GM23338 (cell line): Measurements from ENCODE around the gene SMIM21. TPM values are rescaled to one million over a fixed set of nuclear protein-coding genes. Genes with fewer than 3 reads are reported as not detected.
A peak's percentile ranks its signal among the peaks of the same experiment; 100 is the strongest.

Experiments used
- ATAC-seq: fragments of 200-7000 bp; cut with Tn5 transposase; 3 replicates; pipeline ENCODE4 v1.9.1; 2020
- DNase-seq: peaks from one replicate; pipeline ENCODE4 v3.0.0-alpha.2; 2015; ENCODE audit warnings: low spot score
- H2AFZ ChIP-seq: fragments of 200-600 bp; sonication (generic); 2 replicates; pipeline ENCODE4 v1.8.0; 2016; ENCODE audit warnings: antibody characterized with exemption, mild to moderate bottlenecking, moderate library complexity
- H3F3A ChIP-seq: fragments of 200-600 bp; sonication (generic); replicated peaks from 2 replicates; pipeline ENCODE4 v1.8.0; 2017; ENCODE audit warnings: antibody characterized with exemption, mixed run types, low read depth
- H3K27ac ChIP-seq: fragments of 200-600 bp; sonication (generic); 2 replicates; pipeline ENCODE4 v1.6.1; 2016; ENCODE audit warnings: low read depth
- H3K27me3 ChIP-seq: fragments of 200-600 bp; sonication (generic); 2 replicates; pipeline ENCODE4 v1.8.0; 2016; ENCODE audit warnings: mild to moderate bottlenecking, mixed run types, moderate library complexity; ENCODE audit not compliant: insufficient read depth
- H3K36me3 ChIP-seq: fragments of 200-600 bp; sonication (generic); 2 replicates; pipeline ENCODE4 v1.8.0; 2016; ENCODE audit warnings: mild to moderate bottlenecking; ENCODE audit not compliant: insufficient read depth
- H3K4me1 ChIP-seq: fragments of 200-600 bp; sonication (generic); 2 replicates; pipeline ENCODE4 v1.8.0; 2016; ENCODE audit warnings: mild to moderate bottlenecking, moderate library complexity; ENCODE audit not compliant: insufficient read depth
- H3K4me2 ChIP-seq: fragments of 200-600 bp; sonication (generic); 2 replicates; pipeline ENCODE4 v1.7.1; 2017; ENCODE audit warnings: mixed run types
- H3K4me3 ChIP-seq: fragments of 200-600 bp; sonication (generic); 2 replicates; pipeline ENCODE4 v1.6.1; 2016; ENCODE audit warnings: mixed run types
- H3K79me2 ChIP-seq: fragments of 200-600 bp; sonication (generic); replicated peaks from 2 replicates; pipeline ENCODE4 v1.8.0; 2017; ENCODE audit warnings: mild to moderate bottlenecking; ENCODE audit not compliant: insufficient read depth
- H3K9me2 ChIP-seq: fragments of 200-600 bp; sonication (generic); 2 replicates; pipeline ENCODE4 v1.8.0; 2017; ENCODE audit not compliant: insufficient read depth
- H4K20me1 ChIP-seq: fragments of 200-600 bp; sonication (generic); replicated peaks from 2 replicates; pipeline ENCODE4 v1.8.0; 2017; ENCODE audit warnings: mild to moderate bottlenecking; ENCODE audit not compliant: insufficient read depth
- H3K27ac Mint-ChIP-seq: 2 replicates; pipeline ENCODE4 v1.8.0; 2020; ENCODE audit warnings: inconsistent platforms, mild to moderate bottlenecking, moderate library complexity, mixed read lengths
- H3K27me3 Mint-ChIP-seq: 3 replicates; pipeline ENCODE4 v1.8.0; 2022; ENCODE audit warnings: low read depth, mild to moderate bottlenecking, moderate library complexity, mixed read lengths, inconsistent platforms; ENCODE audit not compliant: insufficient read depth, poor library complexity
- H3K36me3 Mint-ChIP-seq: 3 replicates; pipeline ENCODE4 v1.8.0; 2021; ENCODE audit warnings: low read depth, mild to moderate bottlenecking, inconsistent platforms, moderate library complexity, mixed read lengths
- H3K4me1 Mint-ChIP-seq: 3 replicates; pipeline ENCODE4 v1.8.0; 2020; ENCODE audit warnings: mild to moderate bottlenecking, inconsistent platforms, mixed read lengths
- H3K4me3 Mint-ChIP-seq: 3 replicates; pipeline ENCODE4 v1.8.0; 2021; ENCODE audit warnings: moderate library complexity, mild to moderate bottlenecking, inconsistent platforms, mixed read lengths
- H3K9me3 Mint-ChIP-seq: 3 replicates; pipeline ENCODE4 v1.8.0; 2020; ENCODE audit warnings: moderate library complexity, mild to moderate bottlenecking, inconsistent platforms, mixed read lengths
- CREB1 ChIP-seq: fragments of 250-450 bp; sonication (Bioruptor Pico); IDR thresholded peaks from 2 replicates; pipeline ENCODE4 v1.5.0; 2020; ENCODE audit warnings: low read depth, mild to moderate bottlenecking, moderate library complexity
- ETS1 ChIP-seq: IDR thresholded peaks from 2 replicates; pipeline ENCODE4 v1.6.1; 2016; ENCODE audit warnings: antibody characterized with exemption
- EZH2 ChIP-seq: fragments of 200-600 bp; sonication (generic); IDR thresholded peaks from one replicate; pipeline ENCODE4 v1.8.0; 2017; ENCODE audit warnings: antibody characterized with exemption, mild to moderate bottlenecking, low read depth; ENCODE audit not compliant: unreplicated experiment
- EZH2phosphoT487 ChIP-seq: fragments of 200-600 bp; sonication (generic); IDR thresholded peaks from one replicate; pipeline ENCODE4 v1.8.1; 2018; ENCODE audit warnings: antibody characterized with exemption; ENCODE audit not compliant: unreplicated experiment
- JUNB ChIP-seq: IDR thresholded peaks from one replicate; pipeline ENCODE4 v1.6.1; 2016; ENCODE audit warnings: antibody characterized with exemption; ENCODE audit not compliant: unreplicated experiment
- NANOG ChIP-seq: IDR thresholded peaks from 2 replicates; pipeline ENCODE4 v1.6.1; 2016; ENCODE audit warnings: antibody characterized with exemption, borderline replicate concordance
- POLR2AphosphoS5 ChIP-seq: IDR thresholded peaks from 2 replicates; pipeline ENCODE4 v1.6.1; 2016; ENCODE audit warnings: antibody characterized with exemption, low read depth
- REST ChIP-seq: IDR thresholded peaks from one replicate; pipeline ENCODE4 v1.6.1; 2018; ENCODE audit warnings: antibody characterized with exemption; ENCODE audit not compliant: unreplicated experiment
- STAT1 ChIP-seq: IDR thresholded peaks from one replicate; pipeline ENCODE4 v1.6.1; 2016; ENCODE audit warnings: antibody characterized with exemption; ENCODE audit not compliant: unreplicated experiment
- ZNF114 ChIP-seq: fragments of 250-450 bp; sonication (Bioruptor Pico); IDR thresholded peaks from 2 replicates; pipeline ENCODE4 v1.5.0; 2020; ENCODE audit warnings: mild to moderate bottlenecking, moderate library complexity
- ZNF331 ChIP-seq: fragments of 250-450 bp; sonication (Bioruptor Pico); IDR thresholded peaks from 2 replicates; pipeline ENCODE4 v1.5.0; 2020; ENCODE audit warnings: low read depth, mild to moderate bottlenecking, moderate library complexity
- polyA plus RNA-seq: library from polyadenylated mRNA; unstranded; fragments of >200 nt; fragmentation: Nextera tagmentation; extraction: Ambion mirVana; gene quantifications from 2 replicates; pipeline ENCODE4 v1.2.1, GENCODE V29; 2016
- total RNA-seq: library from RNA; depleted of rRNA; stranded (reverse); fragments of >200 nt; shearing (Covaris generic); gene quantifications from 2 replicates; pipeline ENCODE4 v1.2.3, GENCODE V29; 2014
- TF ChIP-seq, protein P1 (sequence below): fragments of 250-450 bp; sonication (Bioruptor Pico); IDR thresholded peaks from 2 replicates; pipeline ENCODE4 v1.5.0; 2020; ENCODE audit warnings: mild to moderate bottlenecking, moderate library complexity
- TF ChIP-seq, protein P2 (sequence below), 2 experiments: fragments of 200-600 bp in 1 of 2; sonication (generic) in 1 of 2; conservative IDR thresholded peaks; 2 replicates each; pipeline versions ENCODE4 v1.5.1 to v1.6.1; 2016 to 2017; ENCODE audit warnings: antibody characterized with exemption in 2 of 2, low read depth in 2 of 2, mild to moderate bottlenecking in 2 of 2, moderate library complexity in 1 of 2

SMIM21 gene
- total and polyA plus RNA-seq, 2 experiments from 2014 or later, result not detected

DNA sequence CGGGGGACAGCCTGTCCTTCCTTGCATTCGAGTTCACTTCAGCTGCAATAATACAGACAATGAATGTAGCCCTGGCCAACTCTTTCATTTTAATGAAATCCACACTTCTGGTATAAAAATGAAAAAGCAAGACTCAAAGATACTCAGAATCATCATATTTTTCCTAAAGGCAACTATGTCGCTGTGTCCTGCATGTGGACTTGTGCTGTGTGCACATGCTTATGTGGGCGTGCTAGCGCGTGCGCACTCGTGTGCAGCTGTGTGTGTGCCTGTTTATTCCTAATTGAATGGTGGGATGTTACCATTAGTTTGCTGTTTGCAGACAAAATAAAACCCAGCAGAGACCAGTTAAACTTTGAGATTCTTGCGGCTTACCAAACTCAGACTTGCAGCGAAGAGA is 49.6 kb downstream of the SMIM21 start:
- H3K36me3 ChIP-seq, result no peaks in the 10 kb centered on the region
- H3K27me3 Mint-ChIP-seq, result no peaks in the 10 kb centered on the region
- H3K9me3 Mint-ChIP-seq, result peaks cover 2% of the 10 kb centered on the region
- H3K27me3 ChIP-seq, result no peaks in the 10 kb centered on the region
- no peak overlapping the region for H3K4me3 ChIP-seq
- H3K4me1 ChIP-seq, result no peaks in the 10 kb centered on the region
- peak overlapping the region; percentile 78 for H2AFZ ChIP-seq
- ATAC-seq (no peak), DNase-seq (no peak)
- no peak overlapping the region for H3K27ac ChIP-seq
- H3K4me2 ChIP-seq, result no peak overlapping the region
- no peaks in the 10 kb centered on the region for H3K79me2 ChIP-seq
- H3K4me3 Mint-ChIP-seq, result no peak overlapping the region
- H3K9me2 ChIP-seq, result 0 out of 2 replicates have a peak, but pooled peaks cover 3% of the 10 kb centered on the region
- no peaks in the 10 kb centered on the region; the same call in 2 of the 3 replicates for H3K36me3 Mint-ChIP-seq
- H3K4me1 Mint-ChIP-seq, result peaks cover 13% of the 10 kb centered on the region
- H3F3A ChIP-seq, result no peaks in the 10 kb centered on the region
- H4K20me1 ChIP-seq, result no peaks in the 10 kb centered on the region
- H3K27ac Mint-ChIP-seq, result no peak overlapping the region
- TF ChIP-seq JUNB (no peak), POLR2AphosphoS5 (no peak), EZH2 (no peak), NANOG (no peak), STAT1 (no peak), REST (no peak), ZNF331 (CRISPR knock-in tag) (no peak), ETS1 (no peak), EZH2phosphoT487 (no peak), CREB1 (no peak), ZNF114 (CRISPR knock-in tag) (no peak)
- TF ChIP-seq, protein P1, sequence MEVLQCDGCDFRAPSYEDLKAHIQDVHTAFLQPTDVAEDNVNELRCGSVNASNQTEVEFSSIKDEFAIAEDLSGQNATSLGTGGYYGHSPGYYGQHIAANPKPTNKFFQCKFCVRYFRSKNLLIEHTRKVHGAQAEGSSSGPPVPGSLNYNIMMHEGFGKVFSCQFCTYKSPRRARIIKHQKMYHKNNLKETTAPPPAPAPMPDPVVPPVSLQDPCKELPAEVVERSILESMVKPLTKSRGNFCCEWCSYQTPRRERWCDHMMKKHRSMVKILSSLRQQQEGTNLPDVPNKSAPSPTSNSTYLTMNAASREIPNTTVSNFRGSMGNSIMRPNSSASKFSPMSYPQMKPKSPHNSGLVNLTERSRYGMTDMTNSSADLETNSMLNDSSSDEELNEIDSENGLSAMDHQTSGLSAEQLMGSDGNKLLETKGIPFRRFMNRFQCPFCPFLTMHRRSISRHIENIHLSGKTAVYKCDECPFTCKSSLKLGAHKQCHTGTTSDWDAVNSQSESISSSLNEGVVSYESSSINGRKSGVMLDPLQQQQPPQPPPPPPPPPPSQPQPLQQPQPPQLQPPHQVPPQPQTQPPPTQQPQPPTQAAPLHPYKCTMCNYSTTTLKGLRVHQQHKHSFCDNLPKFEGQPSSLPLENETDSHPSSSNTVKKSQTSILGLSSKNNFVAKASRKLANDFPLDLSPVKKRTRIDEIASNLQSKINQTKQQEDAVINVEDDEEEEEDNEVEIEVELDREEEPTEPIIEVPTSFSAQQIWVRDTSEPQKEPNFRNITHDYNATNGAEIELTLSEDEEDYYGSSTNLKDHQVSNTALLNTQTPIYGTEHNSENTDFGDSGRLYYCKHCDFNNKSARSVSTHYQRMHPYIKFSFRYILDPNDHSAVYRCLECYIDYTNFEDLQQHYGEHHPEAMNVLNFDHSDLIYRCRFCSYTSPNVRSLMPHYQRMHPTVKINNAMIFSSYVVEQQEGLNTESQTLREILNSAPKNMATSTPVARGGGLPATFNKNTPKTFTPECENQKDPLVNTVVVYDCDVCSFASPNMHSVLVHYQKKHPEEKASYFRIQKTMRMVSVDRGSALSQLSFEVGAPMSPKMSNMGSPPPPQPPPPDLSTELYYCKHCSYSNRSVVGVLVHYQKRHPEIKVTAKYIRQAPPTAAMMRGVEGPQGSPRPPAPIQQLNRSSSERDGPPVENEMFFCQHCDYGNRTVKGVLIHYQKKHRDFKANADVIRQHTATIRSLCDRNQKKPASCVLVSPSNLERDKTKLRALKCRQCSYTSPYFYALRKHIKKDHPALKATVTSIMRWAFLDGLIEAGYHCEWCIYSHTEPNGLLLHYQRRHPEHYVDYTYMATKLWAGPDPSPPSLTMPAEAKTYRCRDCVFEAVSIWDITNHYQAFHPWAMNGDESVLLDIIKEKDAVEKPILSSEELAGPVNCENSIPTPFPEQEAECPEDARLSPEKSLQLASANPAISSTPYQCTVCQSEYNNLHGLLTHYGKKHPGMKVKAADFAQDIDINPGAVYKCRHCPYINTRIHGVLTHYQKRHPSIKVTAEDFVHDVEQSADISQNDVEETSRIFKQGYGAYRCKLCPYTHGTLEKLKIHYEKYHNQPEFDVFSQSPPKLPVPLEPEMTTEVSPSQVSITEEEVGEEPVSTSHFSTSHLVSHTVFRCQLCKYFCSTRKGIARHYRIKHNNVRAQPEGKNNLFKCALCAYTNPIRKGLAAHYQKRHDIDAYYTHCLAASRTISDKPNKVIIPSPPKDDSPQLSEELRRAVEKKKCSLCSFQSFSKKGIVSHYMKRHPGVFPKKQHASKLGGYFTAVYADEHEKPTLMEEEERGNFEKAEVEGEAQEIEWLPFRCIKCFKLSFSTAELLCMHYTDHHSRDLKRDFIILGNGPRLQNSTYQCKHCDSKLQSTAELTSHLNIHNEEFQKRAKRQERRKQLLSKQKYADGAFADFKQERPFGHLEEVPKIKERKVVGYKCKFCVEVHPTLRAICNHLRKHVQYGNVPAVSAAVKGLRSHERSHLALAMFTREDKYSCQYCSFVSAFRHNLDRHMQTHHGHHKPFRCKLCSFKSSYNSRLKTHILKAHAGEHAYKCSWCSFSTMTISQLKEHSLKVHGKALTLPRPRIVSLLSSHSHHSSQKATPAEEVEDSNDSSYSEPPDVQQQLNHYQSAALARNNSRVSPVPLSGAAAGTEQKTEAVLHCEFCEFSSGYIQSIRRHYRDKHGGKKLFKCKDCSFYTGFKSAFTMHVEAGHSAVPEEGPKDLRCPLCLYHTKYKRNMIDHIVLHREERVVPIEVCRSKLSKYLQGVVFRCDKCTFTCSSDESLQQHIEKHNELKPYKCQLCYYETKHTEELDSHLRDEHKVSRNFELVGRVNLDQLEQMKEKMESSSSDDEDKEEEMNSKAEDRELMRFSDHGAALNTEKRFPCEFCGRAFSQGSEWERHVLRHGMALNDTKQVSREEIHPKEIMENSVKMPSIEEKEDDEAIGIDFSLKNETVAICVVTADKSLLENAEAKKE, result no peak
- TF ChIP-seq, protein P2, sequence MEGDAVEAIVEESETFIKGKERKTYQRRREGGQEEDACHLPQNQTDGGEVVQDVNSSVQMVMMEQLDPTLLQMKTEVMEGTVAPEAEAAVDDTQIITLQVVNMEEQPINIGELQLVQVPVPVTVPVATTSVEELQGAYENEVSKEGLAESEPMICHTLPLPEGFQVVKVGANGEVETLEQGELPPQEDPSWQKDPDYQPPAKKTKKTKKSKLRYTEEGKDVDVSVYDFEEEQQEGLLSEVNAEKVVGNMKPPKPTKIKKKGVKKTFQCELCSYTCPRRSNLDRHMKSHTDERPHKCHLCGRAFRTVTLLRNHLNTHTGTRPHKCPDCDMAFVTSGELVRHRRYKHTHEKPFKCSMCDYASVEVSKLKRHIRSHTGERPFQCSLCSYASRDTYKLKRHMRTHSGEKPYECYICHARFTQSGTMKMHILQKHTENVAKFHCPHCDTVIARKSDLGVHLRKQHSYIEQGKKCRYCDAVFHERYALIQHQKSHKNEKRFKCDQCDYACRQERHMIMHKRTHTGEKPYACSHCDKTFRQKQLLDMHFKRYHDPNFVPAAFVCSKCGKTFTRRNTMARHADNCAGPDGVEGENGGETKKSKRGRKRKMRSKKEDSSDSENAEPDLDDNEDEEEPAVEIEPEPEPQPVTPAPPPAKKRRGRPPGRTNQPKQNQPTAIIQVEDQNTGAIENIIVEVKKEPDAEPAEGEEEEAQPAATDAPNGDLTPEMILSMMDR (conservative IDR thresholded peaks at IDR 0.05; ENCODE audit: low read depth in 2 of 2), result no peak
